HT-29 (cell line): ENCODE results near the gene RNF222. TPM values are rescaled to one million over a fixed set of nuclear protein-coding genes. Genes with fewer than 3 reads are reported as not detected.

Experiments used
- DNase-seq: peaks from one replicate; pipeline ENCODE4 v3.0.0-alpha.2; 2015; ENCODE audit warnings: low spot score
- total RNA-seq: library from RNA; depleted of rRNA; stranded (reverse); fragments of >200 nt; shearing (Covaris generic); gene quantifications from 2 replicates; pipeline ENCODE4 v1.2.3, GENCODE V29; 2014; rRNA removed

The RNF222 gene
- total RNA-seq, 1 experiment from 2014 or later: not detected

GRCh38 chr17:8345951-8346665, 51.5 kb downstream of the RNF222 start:
- DNase-seq: no peak

DNA sequence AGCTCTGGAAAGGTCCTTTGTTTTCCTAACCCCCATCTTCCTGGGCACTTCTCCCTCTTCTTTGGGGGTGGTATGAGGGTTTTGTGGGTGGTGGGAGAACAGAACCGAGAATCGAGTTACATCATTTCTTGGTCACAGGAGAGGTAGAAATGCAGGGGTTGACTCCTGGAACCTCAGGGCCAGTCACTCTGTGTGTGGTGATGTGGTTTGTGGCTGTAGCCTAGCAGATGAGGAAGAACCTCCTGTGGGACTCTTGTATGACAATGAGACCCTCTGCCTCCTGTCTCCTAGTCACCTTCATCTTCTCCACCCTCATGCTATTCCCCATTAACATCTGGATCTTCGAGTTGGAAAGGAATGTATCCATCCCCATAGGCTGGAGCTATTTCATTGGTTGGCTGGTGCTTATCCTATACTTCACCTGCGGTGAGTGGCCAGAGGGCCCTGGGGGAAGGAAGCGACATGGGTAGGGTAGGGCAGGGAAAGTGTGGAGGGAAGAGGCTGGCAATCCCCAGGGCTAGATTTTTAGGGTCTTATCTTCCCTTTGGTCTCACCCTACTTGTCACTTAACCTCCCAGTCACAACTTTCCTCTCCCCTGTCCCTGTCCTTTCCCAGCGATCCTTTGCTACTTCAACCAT, 52.5 kb downstream of the RNF222 start:
- no peak for DNase-seq

GRCh38 chr17:8341456-8341855, 56.2 kb downstream of the RNF222 start:
- DNase-seq: no peak

Other genes starting within 250 kb of the RNF222 start
- gene PER1, start 245.4 kb downstream of the RNF222 start, total RNA-seq: 37.1 and 43.5 TPM in 2 replicates
- gene VAMP2, start 234.9 kb downstream of the RNF222 start, total RNA-seq: 4.9 and 5.8 TPM in 2 replicates
- 12.6 and 14.5 TPM in 2 replicates for gene TMEM107, start 221.4 kb downstream of the RNF222 start, total RNA-seq
- 12.4 and 12.8 TPM in 2 replicates for gene BORCS6, start 207.6 kb downstream of the RNF222 start, total RNA-seq
- 75.0 and 84.9 TPM in 2 replicates for gene AURKB, start 187.3 kb downstream of the RNF222 start, total RNA-seq
- gene CTC1, start 149.8 kb downstream of the RNF222 start, total RNA-seq: 5.9 and 17.7 TPM in 2 replicates
- 45.4 and 51.3 TPM in 2 replicates for gene PFAS, start 148.5 kb downstream of the RNF222 start, total RNA-seq
- 13.9 and 18.4 TPM in 2 replicates for gene RANGRF, start 109.2 kb downstream of the RNF222 start, total RNA-seq
- 1.7 and 2.4 TPM in 2 replicates for gene SLC25A35, start 102.4 kb downstream of the RNF222 start, total RNA-seq
- not detected in 2 replicates for gene ARHGEF15, start 87.6 kb downstream of the RNF222 start, total RNA-seq
- not detected in 2 replicates for gene ODF4, start 58.0 kb downstream of the RNF222 start, total RNA-seq
- 1,242 and 1,305 TPM in 2 replicates for gene RPL26, start 14.6 kb downstream of the RNF222 start, total RNA-seq
- gene NDEL1, start 38.1 kb upstream of the RNF222 start, total RNA-seq: 20.1 and 24.6 TPM in 2 replicates
- 14.3 and 28.6 TPM in 2 replicates for gene MYH10, start 232.9 kb upstream of the RNF222 start, total RNA-seq